ENCODE measurements around the gene LIPM.

DNA sequence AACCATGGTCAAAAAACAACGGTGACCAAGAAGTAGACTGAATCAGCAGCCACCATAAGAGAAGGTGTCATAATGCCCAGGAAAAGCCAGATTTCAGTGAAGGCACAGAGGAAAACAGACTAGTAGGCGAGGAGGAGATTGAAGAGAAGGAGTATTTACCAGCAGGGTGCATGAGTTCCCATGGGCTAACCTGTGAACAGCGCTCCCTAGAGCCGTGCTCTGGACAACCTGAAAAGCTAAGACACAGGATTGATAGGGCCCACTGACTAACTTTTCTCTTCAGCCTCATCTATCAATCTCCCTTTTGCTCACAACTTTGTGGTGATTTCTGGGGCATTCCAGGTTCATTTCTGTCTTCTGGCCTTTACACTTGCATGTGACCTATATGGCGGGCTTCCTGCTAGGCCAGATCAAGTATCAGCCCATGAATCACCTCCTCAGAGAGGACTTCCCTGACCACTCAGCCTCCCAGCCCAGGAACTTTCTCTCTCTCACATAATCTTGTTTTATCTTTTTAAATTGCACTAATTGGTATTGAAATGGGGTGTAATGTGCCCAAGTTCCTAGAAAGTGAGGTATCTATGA is 36.3 kb downstream of the LIPM start:
- TF ChIP-seq, protein P1, sequence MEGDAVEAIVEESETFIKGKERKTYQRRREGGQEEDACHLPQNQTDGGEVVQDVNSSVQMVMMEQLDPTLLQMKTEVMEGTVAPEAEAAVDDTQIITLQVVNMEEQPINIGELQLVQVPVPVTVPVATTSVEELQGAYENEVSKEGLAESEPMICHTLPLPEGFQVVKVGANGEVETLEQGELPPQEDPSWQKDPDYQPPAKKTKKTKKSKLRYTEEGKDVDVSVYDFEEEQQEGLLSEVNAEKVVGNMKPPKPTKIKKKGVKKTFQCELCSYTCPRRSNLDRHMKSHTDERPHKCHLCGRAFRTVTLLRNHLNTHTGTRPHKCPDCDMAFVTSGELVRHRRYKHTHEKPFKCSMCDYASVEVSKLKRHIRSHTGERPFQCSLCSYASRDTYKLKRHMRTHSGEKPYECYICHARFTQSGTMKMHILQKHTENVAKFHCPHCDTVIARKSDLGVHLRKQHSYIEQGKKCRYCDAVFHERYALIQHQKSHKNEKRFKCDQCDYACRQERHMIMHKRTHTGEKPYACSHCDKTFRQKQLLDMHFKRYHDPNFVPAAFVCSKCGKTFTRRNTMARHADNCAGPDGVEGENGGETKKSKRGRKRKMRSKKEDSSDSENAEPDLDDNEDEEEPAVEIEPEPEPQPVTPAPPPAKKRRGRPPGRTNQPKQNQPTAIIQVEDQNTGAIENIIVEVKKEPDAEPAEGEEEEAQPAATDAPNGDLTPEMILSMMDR (optimal IDR thresholded peaks at IDR 0.05 in 1 of 3, IDR thresholded peaks at IDR 0.05 in 1 of 3, conservative IDR thresholded peaks at IDR 0.05 in 1 of 3; ENCODE audit: extremely low read depth in 1 of 3, insufficient read depth in 2 of 3, low read length in 3 of 3) = no peak
- no peak for TF ChIP-seq EZH2 (IDR thresholded peaks at IDR 0.05; ENCODE audit: low read length)

All from keratinocyte (primary cell).